ENCODE data around the gene NREP.

The NREP gene

GRCh38 chr5:111734597-111734996, 22.4 kb downstream of the NREP start:
- DNase-seq (ENCODE audit: low read depth), result no peak
- TF ChIP-seq CTCF (IDR thresholded peaks at IDR 0.05; ENCODE audit: low read depth, low read length, missing control alignments), result no peak
- no peak overlapping the region for H3K4me3 ChIP-seq (ENCODE audit: low read depth, low read length)

- no peak for TF ChIP-seq CTCF (IDR thresholded peaks at IDR 0.05; ENCODE audit: low read depth, low read length, missing control alignments)
- no peak for DNase-seq (ENCODE audit: low read depth)
- no peak overlapping the region for H3K4me3 ChIP-seq (ENCODE audit: low read depth, low read length)
These were observed 23.0 kb downstream of the NREP start for GRCh38 chr5:111734013-111734412.

GRCh38 chr5:111733571-111733970, 23.4 kb downstream of the NREP start:
- no peak for TF ChIP-seq CTCF (IDR thresholded peaks at IDR 0.05; ENCODE audit: low read depth, low read length, missing control alignments)
- H3K4me3 ChIP-seq (ENCODE audit: low read depth, low read length), result no peak overlapping the region
- DNase-seq (ENCODE audit: low read depth), result no peak

GRCh38 chr5:111731638-111732037, 25.4 kb downstream of the NREP start:
- DNase-seq (ENCODE audit: low read depth), result no peak
- no peak for TF ChIP-seq CTCF (IDR thresholded peaks at IDR 0.05; ENCODE audit: low read depth, low read length, missing control alignments)
- H3K4me3 ChIP-seq (ENCODE audit: low read depth, low read length), result no peak overlapping the region

GRCh38 chr5:111730659-111731382, 26.2 kb downstream of the NREP start:
- no peak overlapping the region for H3K4me3 ChIP-seq (ENCODE audit: low read depth, low read length)
- no peak for TF ChIP-seq CTCF (IDR thresholded peaks at IDR 0.05; ENCODE audit: low read depth, low read length, missing control alignments)
- DNase-seq (ENCODE audit: low read depth), result no peak

- no peak for TF ChIP-seq CTCF (IDR thresholded peaks at IDR 0.05; ENCODE audit: low read depth, low read length, missing control alignments)
- no peak overlapping the region for H3K4me3 ChIP-seq (ENCODE audit: low read depth, low read length)
- DNase-seq (ENCODE audit: low read depth), result no peak
These were observed 28.1 kb downstream of the NREP start for GRCh38 chr5:111728941-111729340.

- DNase-seq (ENCODE audit: low read depth), result no peak
- no peak overlapping the region for H3K4me3 ChIP-seq (ENCODE audit: low read depth, low read length)
- no peak for TF ChIP-seq CTCF (IDR thresholded peaks at IDR 0.05; ENCODE audit: low read depth, low read length, missing control alignments)
These were observed 30.0 kb downstream of the NREP start for GRCh38 chr5:111726986-111727385.

Data from GM12864 (cell line).